ENCODE results near the gene PSMC5.

GRCh38 chr17:63836811-63837210, 9.6 kb downstream of the PSMC5 start:
- TF ChIP-seq CTCF (IDR thresholded peaks at IDR 0.05) (no peak), POLR2A (IDR thresholded peaks at IDR 0.05) (no peak)

All from adrenal gland (tissue), 5 donors.